ENCODE measurements around the gene ANGPTL4. TPM values are rescaled to one million over a fixed set of nuclear protein-coding genes. Genes with fewer than 3 reads are reported as not detected.

ANGPTL4 gene
- total RNA-seq, 1 experiment from 2014 or later = 32.8 TPM

DNA sequence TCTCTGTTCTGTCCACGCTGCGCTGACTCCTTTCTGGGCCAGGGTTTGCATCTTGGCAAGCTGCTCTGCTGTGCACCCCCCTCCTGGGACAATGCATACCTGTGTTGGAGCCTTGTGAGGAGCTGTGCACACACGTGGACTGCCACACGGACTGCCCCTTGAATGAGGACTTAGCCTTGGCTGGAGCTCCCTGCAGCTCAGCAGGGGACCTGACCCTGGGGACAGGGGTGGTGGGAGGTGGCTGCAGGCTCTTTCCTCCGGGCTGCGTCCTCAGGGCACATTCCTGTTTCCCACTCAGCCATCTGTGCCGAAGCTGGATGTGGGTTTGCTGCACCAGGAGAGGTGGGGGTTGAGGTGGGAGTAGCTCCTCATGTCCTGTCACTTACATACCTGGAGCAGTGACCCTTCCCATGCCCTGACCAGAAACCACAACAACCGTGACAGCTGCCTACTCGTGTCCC, 34.4 kb downstream of the ANGPTL4 start:
- Mint-ChIP-seq H3K4me3 (ENCODE audit: unreplicated experiment) (no peak overlapping the region), H3K4me1 (ENCODE audit: insufficient read depth, unreplicated experiment) (peaks cover 24% of the 10 kb centered on the region), H3K36me3 (ENCODE audit: insufficient read depth, unreplicated experiment) (peaks cover 19% of the 10 kb centered on the region), H3K27ac (ENCODE audit: low read depth, unreplicated experiment) (no peak overlapping the region), H3K27me3 (ENCODE audit: insufficient read depth, unreplicated experiment) (no peaks in the 10 kb centered on the region), H3K9me3 (ENCODE audit: unreplicated experiment) (no peaks in the 10 kb centered on the region)
- TF ChIP-seq, protein P1, sequence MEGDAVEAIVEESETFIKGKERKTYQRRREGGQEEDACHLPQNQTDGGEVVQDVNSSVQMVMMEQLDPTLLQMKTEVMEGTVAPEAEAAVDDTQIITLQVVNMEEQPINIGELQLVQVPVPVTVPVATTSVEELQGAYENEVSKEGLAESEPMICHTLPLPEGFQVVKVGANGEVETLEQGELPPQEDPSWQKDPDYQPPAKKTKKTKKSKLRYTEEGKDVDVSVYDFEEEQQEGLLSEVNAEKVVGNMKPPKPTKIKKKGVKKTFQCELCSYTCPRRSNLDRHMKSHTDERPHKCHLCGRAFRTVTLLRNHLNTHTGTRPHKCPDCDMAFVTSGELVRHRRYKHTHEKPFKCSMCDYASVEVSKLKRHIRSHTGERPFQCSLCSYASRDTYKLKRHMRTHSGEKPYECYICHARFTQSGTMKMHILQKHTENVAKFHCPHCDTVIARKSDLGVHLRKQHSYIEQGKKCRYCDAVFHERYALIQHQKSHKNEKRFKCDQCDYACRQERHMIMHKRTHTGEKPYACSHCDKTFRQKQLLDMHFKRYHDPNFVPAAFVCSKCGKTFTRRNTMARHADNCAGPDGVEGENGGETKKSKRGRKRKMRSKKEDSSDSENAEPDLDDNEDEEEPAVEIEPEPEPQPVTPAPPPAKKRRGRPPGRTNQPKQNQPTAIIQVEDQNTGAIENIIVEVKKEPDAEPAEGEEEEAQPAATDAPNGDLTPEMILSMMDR (IDR thresholded peaks at IDR 0.05; ENCODE audit: unreplicated experiment) = no peak
- no TSS peak for BruUV-seq (replicated peaks)
- ChIA-PET POLR2A (interaction anchor here (1.2 kb wide), 1 partner anchor 37 kb away, joined by 3 read pairs; no protein-coding TSS in a partner anchor), CTCF (interaction anchor here (0.6 to 3.7 kb wide), 9 partner anchors 14 to 78 kb away, joined by 3 to 64 read pairs (median 4); no protein-coding TSS in a partner anchor)
- no peak for DNase-seq (ENCODE audit: unreplicated experiment)
- intact Hi-C loops (cut with micrococcal nuclease) = no loop called here

DNA sequence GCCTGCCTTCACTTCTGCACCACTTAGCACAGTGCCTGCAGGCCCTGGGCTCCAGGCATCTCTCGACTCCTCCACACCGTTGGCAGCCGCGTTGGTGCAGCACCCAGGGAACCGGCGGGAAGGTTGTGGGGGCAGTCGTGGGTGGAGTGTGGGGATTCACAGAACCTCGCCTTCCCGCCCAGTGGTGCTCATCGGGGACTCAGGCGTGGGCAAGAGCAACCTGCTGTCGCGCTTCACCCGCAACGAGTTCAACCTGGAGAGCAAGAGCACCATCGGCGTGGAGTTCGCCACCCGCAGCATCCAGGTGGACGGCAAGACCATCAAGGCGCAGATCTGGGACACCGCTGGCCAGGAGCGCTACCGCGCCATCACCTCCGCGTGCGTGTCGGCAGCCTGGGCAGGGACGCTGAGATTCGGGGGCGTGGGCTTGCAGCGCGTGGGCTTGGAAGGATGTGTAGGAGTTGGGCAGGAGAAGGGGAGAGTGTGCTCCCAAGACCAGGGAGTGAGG, 35.8 kb downstream of the ANGPTL4 start:
- H3K4me3 Mint-ChIP-seq (ENCODE audit: unreplicated experiment) = no peak overlapping the region
- no peaks in the 10 kb centered on the region for H3K27me3 Mint-ChIP-seq (ENCODE audit: insufficient read depth, unreplicated experiment)
- BruUV-seq (replicated peaks) = no TSS peak
- no peak for DNase-seq (ENCODE audit: unreplicated experiment)
- TF ChIP-seq, protein P1 (IDR thresholded peaks at IDR 0.05; ENCODE audit: unreplicated experiment) = no peak
- intact Hi-C loops (cut with micrococcal nuclease) = no loop called here
- H3K36me3 Mint-ChIP-seq (ENCODE audit: insufficient read depth, unreplicated experiment) = peaks cover 21% of the 10 kb centered on the region
- no peaks in the 10 kb centered on the region for H3K9me3 Mint-ChIP-seq (ENCODE audit: unreplicated experiment)
- ChIA-PET CTCF (interaction anchor here (0.6 to 3.7 kb wide), 3 partner anchors 14 to 187 kb away, joined by 3 to 64 read pairs (median 4); no protein-coding TSS in a partner anchor), POLR2A (no interaction called here)
- H3K4me1 Mint-ChIP-seq (ENCODE audit: insufficient read depth, unreplicated experiment) = peaks cover 19% of the 10 kb centered on the region
- H3K27ac Mint-ChIP-seq (ENCODE audit: low read depth, unreplicated experiment) = no peak overlapping the region

DNA sequence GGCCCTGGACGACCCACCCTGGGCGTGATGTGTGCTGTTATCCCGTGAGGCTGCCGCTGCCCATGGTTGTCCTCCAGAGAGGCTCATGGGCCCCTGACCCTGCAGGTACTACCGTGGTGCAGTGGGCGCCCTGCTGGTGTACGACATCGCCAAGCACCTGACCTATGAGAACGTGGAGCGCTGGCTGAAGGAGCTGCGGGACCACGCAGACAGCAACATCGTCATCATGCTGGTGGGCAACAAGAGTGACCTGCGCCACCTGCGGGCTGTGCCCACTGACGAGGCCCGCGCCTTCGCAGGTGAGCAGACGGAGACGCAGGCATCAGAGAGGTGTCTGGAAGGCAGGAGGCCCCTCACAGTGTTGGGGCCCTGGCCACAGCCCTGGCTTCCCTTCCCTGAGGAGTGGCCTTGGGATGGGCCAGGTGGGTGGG, 38.0 kb downstream of the ANGPTL4 start:
- Mint-ChIP-seq H3K4me3 (ENCODE audit: unreplicated experiment) (no peak overlapping the region), H3K36me3 (ENCODE audit: insufficient read depth, unreplicated experiment) (peaks cover 23% of the 10 kb centered on the region), H3K27ac (ENCODE audit: low read depth, unreplicated experiment) (no peak overlapping the region), H3K27me3 (ENCODE audit: insufficient read depth, unreplicated experiment) (no peaks in the 10 kb centered on the region), H3K4me1 (ENCODE audit: insufficient read depth, unreplicated experiment) (peaks cover 6% of the 10 kb centered on the region), H3K9me3 (ENCODE audit: unreplicated experiment) (no peaks in the 10 kb centered on the region)
- TF ChIP-seq, protein P1 (IDR thresholded peaks at IDR 0.05; ENCODE audit: unreplicated experiment) = no peak
- CTCF ChIA-PET = interaction anchor here (2.2 kb wide), 1 partner anchor 48 kb away, joined by 11 read pairs; no protein-coding TSS in a partner anchor
- intact Hi-C loops (cut with micrococcal nuclease) = no loop called here
- BruUV-seq (replicated peaks) = no TSS peak
- DNase-seq (ENCODE audit: unreplicated experiment) = no peak
- POLR2A ChIA-PET = no interaction called here

DNA sequence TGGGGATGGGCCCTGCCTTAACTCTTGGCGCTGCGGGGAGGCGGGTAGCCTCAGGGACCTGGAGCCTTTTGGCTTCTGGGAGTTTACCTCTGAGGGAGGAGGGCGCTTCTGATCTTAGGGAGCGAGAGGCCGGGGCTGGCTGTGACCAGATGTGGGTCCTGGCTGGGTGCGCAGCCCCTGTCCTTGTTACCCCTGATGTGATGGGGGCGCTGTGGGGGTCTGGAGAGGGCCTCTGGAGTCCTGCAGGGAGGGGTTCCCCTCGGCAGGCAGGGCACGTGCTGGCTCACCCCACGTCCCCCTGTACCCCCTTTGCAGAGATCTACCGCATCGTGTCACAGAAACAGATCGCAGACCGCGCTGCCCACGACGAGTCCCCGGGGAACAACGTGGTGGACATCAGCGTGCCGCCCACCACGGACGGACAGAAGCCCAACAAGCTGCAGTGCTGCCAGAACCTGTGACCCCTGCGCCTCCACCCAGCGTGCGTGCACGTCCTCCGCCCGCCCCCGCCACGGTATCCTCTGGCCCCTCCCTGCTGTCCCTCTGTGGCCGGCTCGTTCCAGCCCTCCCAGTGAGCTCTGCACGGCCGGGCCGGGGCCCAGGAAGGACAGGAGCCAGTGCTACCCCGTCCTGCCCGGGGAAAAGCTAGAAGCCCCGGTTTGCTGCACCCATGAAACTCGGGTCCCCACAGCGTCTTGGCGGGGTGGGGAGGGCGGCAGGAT, 39.3 kb downstream of the ANGPTL4 start:
- Mint-ChIP-seq H3K27me3 (ENCODE audit: insufficient read depth, unreplicated experiment) (no peaks in the 10 kb centered on the region), H3K36me3 (ENCODE audit: insufficient read depth, unreplicated experiment) (peaks cover 26% of the 10 kb centered on the region), H3K4me1 (ENCODE audit: insufficient read depth, unreplicated experiment) (peaks cover 5% of the 10 kb centered on the region), H3K27ac (ENCODE audit: low read depth, unreplicated experiment) (no peak overlapping the region), H3K9me3 (ENCODE audit: unreplicated experiment) (no peaks in the 10 kb centered on the region), H3K4me3 (ENCODE audit: unreplicated experiment) (no peak overlapping the region)
- TF ChIP-seq, protein P1 (IDR thresholded peaks at IDR 0.05; ENCODE audit: unreplicated experiment) = no peak
- DNase-seq (ENCODE audit: unreplicated experiment) = no peak
- intact Hi-C loops (cut with micrococcal nuclease) = no loop called here
- ChIA-PET CTCF (no interaction called here), POLR2A (no interaction called here)
- BruUV-seq (replicated peaks) = no TSS peak

Measured in MCF 10A (cell line).